Hepatocyte (in vitro differentiated cells): ENCODE measurements around the gene FAM89B.

Experiments used
- CTCF ChIP-seq: fragments of 200-600 bp; sonication (generic); IDR thresholded peaks from 2 replicates; pipeline ENCODE4 v1.5.1; 2016; ENCODE audit warnings: antibody characterized with exemption, mild to moderate bottlenecking; ENCODE audit not compliant: poor library complexity
- EZH2 ChIP-seq: fragments of 200-600 bp; sonication (generic); IDR thresholded peaks from 2 replicates; pipeline ENCODE4 v1.6.1; 2016; ENCODE audit warnings: antibody characterized with exemption, mild to moderate bottlenecking, borderline replicate concordance

GRCh38 chr11:65609665-65610064, 37.3 kb downstream of the FAM89B start:
- no peak for TF ChIP-seq CTCF
- TF ChIP-seq EZH2 = no peak
